KOPT-K1 (cell line): ENCODE data around the gene DCUN1D2.

ENCODE experiments used
- H3K27ac ChIP-seq: fragments of 200-600 bp; sonication (generic); 2 replicates; pipeline ENCODE4 v1.5.1; 2016; ENCODE audit warnings: antibody characterized with exemption, mild to moderate bottlenecking, low read depth, low read length; ENCODE audit not compliant: poor library complexity, severe bottlenecking
- H3K36me3 ChIP-seq: fragments of 200-600 bp; sonication (generic); 2 replicates; pipeline ENCODE4 v1.5.1; 2017; ENCODE audit warnings: antibody characterized with exemption, mild to moderate bottlenecking, low read length, moderate library complexity; ENCODE audit not compliant: insufficient read depth
- H3K9me3 ChIP-seq: fragments of 200-600 bp; sonication (generic); 2 replicates; pipeline ENCODE4 v1.5.1; 2017; ENCODE audit warnings: antibody characterized with exemption, low read length, mild to moderate bottlenecking; ENCODE audit not compliant: insufficient read depth, poor library complexity, severe bottlenecking

DCUN1D2 gene

DNA sequence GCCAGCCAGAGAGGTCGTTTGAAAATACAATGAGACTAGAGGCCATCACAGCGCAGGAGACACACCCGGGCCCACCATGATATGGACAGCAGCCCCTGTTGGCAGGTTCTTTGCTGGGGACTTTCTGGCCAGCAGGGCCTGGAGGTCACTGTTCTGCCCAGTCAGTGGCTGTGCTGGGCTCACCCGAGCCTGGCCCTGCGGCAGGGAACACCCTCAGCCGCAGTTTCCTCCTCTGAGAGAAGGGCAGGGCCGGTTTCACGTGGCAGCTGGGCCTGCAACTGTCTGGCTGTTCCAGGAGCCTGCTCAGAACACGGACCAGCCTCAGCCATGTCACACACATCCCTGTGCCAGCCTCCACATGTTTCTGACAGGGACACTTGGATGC lies 76.6 kb downstream of the DCUN1D2 start:
- Histone ChIP-seq H3K36me3 (no peaks in the 10 kb centered on the region), H3K27ac (no peak overlapping the region), H3K9me3 (no peaks in the 10 kb centered on the region)

DNA sequence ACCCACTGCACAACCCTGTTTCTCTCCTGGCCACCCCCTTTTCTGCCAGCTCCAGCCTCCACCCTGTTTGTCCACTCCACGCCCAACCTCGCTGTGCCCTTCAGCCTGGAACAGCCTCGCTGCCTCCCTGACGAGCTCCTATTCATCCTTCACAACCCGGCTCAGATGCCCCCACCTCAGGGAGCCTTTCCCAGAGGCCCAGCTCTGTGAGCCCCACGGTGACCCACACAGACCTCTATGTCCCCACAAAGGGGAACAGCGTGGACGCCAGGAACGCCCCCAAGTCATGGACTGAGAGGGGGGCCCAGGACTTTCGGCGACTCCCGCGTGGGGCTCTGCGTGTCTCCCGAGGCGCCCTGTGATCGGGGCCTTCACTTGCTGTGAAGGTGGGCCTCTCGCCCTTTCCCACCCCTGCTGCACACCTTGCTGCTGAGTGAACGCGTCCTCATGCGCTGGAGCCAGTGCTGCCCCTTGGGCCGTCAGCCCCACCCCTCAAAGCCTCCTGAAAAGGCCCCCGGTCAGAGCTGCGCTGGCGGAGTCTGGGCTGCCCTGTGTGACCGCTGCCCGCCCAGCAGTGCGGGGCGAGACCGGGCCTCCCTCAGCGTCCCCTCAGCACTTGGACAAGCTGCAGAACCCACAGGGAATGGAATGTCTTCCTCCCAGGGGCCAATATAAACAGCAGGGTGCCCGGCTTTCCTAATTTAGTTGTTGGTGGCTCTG lies 77.2 kb downstream of the DCUN1D2 start:
- Histone ChIP-seq H3K27ac (no peak overlapping the region), H3K36me3 (no peaks in the 10 kb centered on the region), H3K9me3 (no peaks in the 10 kb centered on the region)

DNA sequence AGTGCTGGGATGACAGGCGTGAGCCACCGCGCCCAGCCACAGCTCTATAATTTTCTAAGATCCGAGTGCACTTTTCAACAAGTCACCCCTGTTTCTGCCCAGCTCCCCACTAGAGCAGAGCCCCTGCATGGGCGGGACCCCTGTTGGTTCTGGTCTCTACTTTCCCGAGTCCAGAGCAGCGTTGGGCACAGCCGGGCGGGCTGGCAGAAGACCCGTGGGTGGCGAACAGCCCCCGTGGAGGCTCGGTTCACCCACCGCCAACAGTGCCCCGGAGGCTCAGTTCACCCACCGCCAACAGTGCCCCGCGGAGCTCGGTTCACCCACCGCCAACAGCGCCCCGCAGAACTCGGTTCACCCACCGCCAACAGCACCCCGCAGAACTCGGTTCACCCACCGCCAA lies 78.1 kb downstream of the DCUN1D2 start:
- H3K27ac ChIP-seq, result no peak overlapping the region
- H3K36me3 ChIP-seq, result no peaks in the 10 kb centered on the region

DNA sequence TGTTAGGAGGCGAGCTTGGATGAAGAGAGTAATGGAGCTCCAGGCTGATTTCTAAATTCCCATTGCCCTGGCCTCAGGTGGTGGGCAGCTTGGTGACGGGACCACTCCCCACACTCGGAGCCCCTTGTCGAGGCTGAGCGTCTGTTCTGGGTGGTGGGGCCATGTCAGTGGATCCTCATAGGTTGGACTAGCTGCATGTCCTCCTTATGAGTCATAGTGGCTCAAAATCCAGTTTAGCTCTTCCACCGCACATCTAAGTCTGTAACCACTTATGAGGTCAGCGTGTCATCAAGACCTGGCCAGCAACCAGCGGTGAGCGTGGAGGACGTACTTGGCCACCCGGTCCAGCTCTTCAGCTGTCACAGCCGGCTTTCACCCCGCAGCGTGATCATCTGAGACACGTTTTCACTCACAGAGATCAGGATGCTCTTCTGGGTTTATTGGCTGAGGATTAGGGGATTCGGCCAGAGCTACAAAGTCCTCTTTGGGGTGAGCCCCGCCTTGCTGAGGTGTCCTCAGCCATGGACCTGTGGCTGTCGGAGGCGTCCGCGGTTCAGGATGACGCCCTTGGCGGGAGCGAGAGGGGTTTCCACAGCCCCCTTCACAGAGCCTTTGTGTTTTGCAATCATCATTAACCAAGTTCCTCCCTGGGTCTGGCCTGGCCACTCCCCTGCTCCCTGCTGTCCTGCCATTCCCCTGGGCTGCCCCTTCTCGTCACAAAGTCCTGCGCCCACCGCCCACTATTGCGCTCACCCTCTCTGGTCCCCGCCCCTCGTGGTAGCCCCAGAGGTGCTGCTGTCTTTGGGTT lies 79.1 kb downstream of the DCUN1D2 start:
- Histone ChIP-seq H3K27ac (no peak overlapping the region), H3K36me3 (no peaks in the 10 kb centered on the region), H3K9me3 (no peaks in the 10 kb centered on the region)

More for the DNA sequence above, 78.1 kb downstream of the DCUN1D2 start:
- no peaks in the 10 kb centered on the region for H3K9me3 ChIP-seq

DNA sequence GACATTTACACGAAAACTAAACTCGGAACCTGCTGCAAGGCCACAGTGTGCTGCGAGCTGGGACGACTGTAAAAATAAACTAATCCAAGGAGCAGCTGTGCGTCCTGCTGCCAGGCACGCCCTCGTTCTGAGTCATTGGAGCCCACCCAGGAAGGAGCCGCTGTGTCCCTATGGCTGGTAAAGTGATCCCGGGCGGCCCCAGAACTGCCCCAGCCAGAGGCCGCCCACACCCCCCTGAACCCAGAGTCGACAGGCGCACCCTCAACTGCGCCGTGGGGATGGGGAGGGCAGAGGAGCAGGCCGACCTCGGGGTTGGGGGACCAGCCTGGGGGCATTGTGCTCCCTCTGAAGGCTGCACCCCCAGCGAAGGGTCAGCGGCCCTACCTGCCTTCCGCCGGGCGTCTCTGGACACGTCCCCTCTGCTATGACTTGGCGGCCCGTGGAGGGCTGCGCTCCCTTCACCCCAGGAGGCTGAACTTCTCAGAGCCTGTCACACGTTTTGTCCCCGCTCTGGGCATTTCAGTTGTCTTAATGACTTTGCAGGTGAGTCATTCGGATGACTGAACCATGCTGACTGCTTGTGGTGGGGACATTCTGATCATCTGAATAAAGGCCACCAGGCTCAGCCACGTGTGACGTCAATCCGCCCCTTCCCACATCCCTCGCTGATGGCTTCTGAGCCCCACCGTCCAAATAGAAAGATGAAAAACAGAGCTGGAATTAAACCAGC lies 79.9 kb downstream of the DCUN1D2 start:
- H3K27ac ChIP-seq, result no peak overlapping the region
- H3K36me3 ChIP-seq, result no peaks in the 10 kb centered on the region
- H3K9me3 ChIP-seq, result no peaks in the 10 kb centered on the region

DNA sequence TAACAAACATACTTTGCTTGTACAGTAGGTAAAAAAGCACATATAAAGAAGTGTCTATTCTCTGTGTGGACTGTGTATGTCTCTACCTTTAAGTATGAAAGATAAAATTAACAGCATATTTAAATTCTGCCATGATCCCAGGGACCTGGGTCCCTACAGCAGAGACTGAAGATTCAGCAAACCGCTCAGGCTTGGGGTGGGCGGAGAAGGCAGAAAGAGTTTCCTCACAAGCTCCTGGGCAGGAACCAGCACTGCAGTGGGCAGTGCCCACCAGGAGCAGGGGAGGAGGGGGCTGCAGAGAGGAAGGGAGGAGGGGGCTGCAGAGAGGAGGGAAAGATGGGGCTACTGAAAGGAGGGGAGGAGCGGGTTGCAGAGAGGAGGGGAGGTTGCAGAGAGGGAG lies 81.9 kb downstream of the DCUN1D2 start:
- Histone ChIP-seq H3K27ac (no peak overlapping the region), H3K9me3 (no peaks in the 10 kb centered on the region), H3K36me3 (no peaks in the 10 kb centered on the region)

DNA sequence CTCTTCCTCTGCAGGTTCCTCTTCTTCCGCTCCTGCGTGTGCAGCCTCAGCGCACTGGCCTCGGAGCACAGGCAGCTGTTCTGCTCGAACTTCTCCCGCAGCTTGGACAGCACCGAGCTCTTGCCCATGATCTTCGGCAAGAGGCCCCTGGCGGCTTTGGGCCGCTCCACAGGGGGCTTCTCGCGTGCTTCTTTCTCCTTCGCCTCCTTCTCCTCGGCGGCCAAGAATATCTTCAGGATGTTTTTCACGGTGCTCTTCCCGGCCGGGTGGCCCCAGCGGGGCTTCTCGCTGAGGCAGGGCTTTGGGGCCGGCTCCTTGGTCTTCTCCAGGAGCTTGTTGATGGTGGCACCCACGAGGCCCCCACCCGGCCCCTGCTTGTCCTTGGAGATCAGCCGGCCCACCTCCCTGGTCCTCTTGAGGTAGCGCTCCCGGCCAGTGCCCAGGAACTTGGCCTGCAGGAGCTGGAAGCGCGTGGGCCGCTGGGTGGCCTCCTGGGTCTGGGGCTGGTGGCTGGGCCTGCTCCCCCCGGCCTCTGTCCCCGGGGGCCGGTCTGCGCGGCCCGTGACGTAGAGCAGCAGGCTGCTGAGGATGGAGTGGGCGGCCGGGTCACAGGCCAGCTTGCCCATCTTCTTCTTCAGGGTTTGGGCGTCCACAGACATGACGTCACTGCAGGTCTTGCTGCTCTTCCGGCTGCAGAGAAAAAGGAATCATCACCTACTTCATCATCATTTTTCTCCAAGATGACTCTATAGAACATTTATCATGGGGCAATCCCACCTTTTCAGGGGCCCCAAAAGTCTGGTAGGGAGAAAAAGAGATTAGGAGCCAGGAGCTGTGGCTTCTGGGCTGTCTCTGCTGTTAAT lies 82.7 kb downstream of the DCUN1D2 start:
- Histone ChIP-seq H3K36me3 (no peaks in the 10 kb centered on the region), H3K27ac (no peak overlapping the region), H3K9me3 (no peaks in the 10 kb centered on the region)

DNA sequence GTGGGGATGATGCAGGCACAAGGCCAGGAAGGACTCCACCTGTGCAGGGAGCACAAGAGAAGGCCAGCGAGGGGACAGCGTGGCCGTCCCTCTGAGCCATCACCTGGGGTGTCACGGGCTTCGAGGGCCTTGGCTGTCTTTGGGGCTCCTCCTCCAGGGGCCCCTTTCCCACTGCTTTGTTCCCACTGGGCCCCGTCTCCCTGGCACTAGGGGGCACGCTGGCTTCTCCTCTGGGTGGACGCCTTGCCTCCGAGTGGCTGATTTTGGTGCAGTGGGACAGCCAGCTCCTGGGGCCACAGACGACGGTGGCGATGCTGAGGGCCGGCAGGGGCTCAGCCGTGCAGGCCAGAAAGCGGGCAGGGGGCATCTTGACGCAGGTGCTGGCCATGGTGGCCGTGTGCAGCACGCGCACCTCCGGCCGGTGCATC lies 83.4 kb downstream of the DCUN1D2 start:
- Histone ChIP-seq H3K36me3 (no peaks in the 10 kb centered on the region), H3K27ac (no peak overlapping the region), H3K9me3 (no peaks in the 10 kb centered on the region)

DNA sequence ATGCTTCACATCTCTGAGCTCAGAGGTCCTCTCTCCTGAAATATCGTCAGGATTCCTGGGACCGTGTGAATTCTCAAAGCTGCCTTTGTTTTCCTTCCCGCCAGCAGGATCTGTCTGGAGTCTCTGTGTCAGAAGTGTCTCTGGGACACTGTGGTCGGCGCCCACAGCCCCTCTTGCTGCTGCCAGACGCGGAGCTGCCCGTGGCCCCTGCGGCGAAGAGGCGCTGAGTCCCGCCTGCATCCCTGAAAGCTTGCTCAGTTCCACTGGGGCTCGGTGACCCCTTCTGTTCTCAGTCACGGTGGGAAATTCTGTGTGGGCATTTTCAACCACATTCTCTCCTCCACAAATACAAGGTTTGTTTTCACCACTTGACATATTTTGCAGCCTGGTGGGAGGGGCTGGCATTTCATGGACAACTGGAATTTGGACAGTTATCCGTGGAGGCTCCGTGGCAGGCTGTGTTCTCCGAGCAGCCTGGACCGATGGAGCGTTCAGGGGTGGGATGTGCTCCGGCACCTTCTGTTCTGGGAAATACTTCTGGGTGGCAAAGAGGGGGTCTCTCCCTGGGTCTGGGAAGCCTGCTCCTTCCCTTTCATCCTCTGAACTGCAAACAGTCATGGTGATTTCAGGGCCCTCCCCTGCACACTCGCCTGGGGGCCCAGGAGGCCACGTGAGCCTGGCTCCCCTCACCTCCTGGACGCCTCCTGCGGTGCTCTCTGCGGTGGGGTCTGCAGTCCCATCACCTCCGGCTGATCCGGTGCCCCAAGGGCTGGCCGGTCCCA lies 84.0 kb downstream of the DCUN1D2 start:
- H3K9me3 ChIP-seq, result no peaks in the 10 kb centered on the region
- no peaks in the 10 kb centered on the region for H3K36me3 ChIP-seq
- no peak overlapping the region for H3K27ac ChIP-seq
